HepG2 (cell line): ENCODE measurements around the gene CERS4. TPM values are rescaled to one million over a fixed set of nuclear protein-coding genes. Genes with fewer than 3 reads are reported as not detected.
"Not testable (repeated sequence)": the region's sequence is repeated elsewhere in the genome, so short reads cannot be mapped to it uniquely, and the experiment has no call there.

Experiments used
- ATAC-seq: fragments of 200-7000 bp; cut with Tn5 transposase; 3 replicates; pipeline ENCODE4 v1.9.1; 2020; ENCODE audit warnings: mild to moderate bottlenecking, moderate library complexity
- BruUV-seq: library from RNA; stranded (reverse); fragments of 400-500 nt; replicated peaks from 2 replicates; lab custom pipeline; 2021; lab: Mats Ljungman, UMichigan
- CTCF ChIA-PET: fragments of 300-600 bp; formaldehyde crosslinking; extraction: SDS; loops from one replicate; lab custom pipeline; 2021; ENCODE audit warnings: low total read pairs, inconsistent platforms, low intra/inter-chr PET ratio; lab: Yijun Ruan, JAX
- POLR2A ChIA-PET: fragments of 350-600 bp; sonication (Branson Sonifier 250); formaldehyde crosslinking; loops from one replicate; lab custom pipeline; 2020; ENCODE audit warnings: antibody characterized with exemption, inconsistent platforms; lab: Yijun Ruan, JAX
- DNase-seq: peaks from one replicate; pipeline ENCODE4 v3.0.0-alpha.2; 2015; ENCODE audit warnings: low spot score
- FAIRE-seq: peaks from 3 replicates; lab custom pipeline; 2011; peaks lifted over from hg19 to GRCh38; lab: Jason Lieb, UNC
- H2AFZ ChIP-seq: one replicate; pipeline ENCODE4 v1.6.1; 2011; ENCODE audit warnings: low read length, inconsistent platforms
- H3K27ac ChIP-seq: fragments of 300-600 bp; 3 replicates; pipeline ENCODE4 v1.8.0; 2011; ENCODE audit warnings: mixed run types, mild to moderate bottlenecking, mixed read lengths, low read length, inconsistent platforms; ENCODE audit not compliant: insufficient read depth; ENCODE audit errors: extremely low read length
- H3K27me3 ChIP-seq, 2 experiments: fragments of 200-600 bp in 1 of 2; 2 replicates in 1 of 2; 3 replicates in 1 of 2; pipeline versions ENCODE4 v1.6.0 to v1.8.0; 2011; ENCODE audit warnings: low read length in 2 of 2, mild to moderate bottlenecking in 2 of 2, moderate library complexity in 2 of 2, inconsistent platforms in 1 of 2; ENCODE audit not compliant: insufficient read depth in 2 of 2, control insufficient read depth in 1 of 2
- H3K36me3 ChIP-seq, 2 experiments: fragments of 200-600 bp in 1 of 2; replicated peaks in 1 of 2; 2 replicates in 1 of 2; 3 replicates in 1 of 2; pipeline versions ENCODE4 v1.5.1 to v1.8.0; 2011; ENCODE audit warnings: low read length in 2 of 2, inconsistent platforms in 1 of 2; ENCODE audit not compliant: insufficient read depth in 2 of 2, control insufficient read depth in 1 of 2
- H3K4me1 ChIP-seq: 2 replicates; pipeline ENCODE4 v1.5.1; 2012; ENCODE audit warnings: low read length, inconsistent platforms; ENCODE audit not compliant: insufficient read depth
- H3K4me2 ChIP-seq: 2 replicates; pipeline ENCODE4 v1.6.0; 2011; ENCODE audit warnings: low read depth, low read length, inconsistent platforms
- H3K4me3 ChIP-seq, 3 experiments: fragments of 200-600 bp in 1 of 3; sonication (generic), shearing (Covaris generic) in 1 of 3; replicated peaks in 1 of 3; 2 replicates each; pipeline ENCODE4 v1.5.1; 2011 to 2016; ENCODE audit warnings: low read length in 3 of 3, inconsistent platforms in 2 of 3, low read depth in 2 of 3, mild to moderate bottlenecking in 2 of 3, control low read depth in 1 of 3, mixed read lengths in 1 of 3; ENCODE audit not compliant: insufficient read depth in 1 of 3
- H3K79me2 ChIP-seq: one replicate; pipeline ENCODE4 v1.6.1; 2011; ENCODE audit warnings: low read length, inconsistent platforms; ENCODE audit not compliant: insufficient read depth
- H3K9ac ChIP-seq: 2 replicates; pipeline ENCODE4 v1.6.0; 2011; ENCODE audit warnings: mild to moderate bottlenecking, low read depth, low read length, inconsistent platforms; ENCODE audit not compliant: insufficient read depth
- H3K9me3 ChIP-seq: 2 replicates; pipeline ENCODE4 v1.5.1; 2012; ENCODE audit warnings: mild to moderate bottlenecking, low read length
- H4K20me1 ChIP-seq: 2 replicates; pipeline ENCODE4 v1.6.0; 2011; ENCODE audit warnings: inconsistent platforms, mild to moderate bottlenecking, low read length, moderate library complexity; ENCODE audit not compliant: insufficient read depth
- ZNF121 ChIP-seq: sonication (generic); formaldehyde crosslinking; IDR thresholded peaks from 2 replicates; pipeline ENCODE4 v1.5.0; 2020; ENCODE audit warnings: mild to moderate bottlenecking, missing genetic modification reagents
- ZNF724P ChIP-seq: sonication (generic); formaldehyde crosslinking; IDR thresholded peaks from 2 replicates; pipeline ENCODE4 v1.8.0; 2022; ENCODE audit warnings: missing genetic modification reagents, borderline replicate concordance
- WGBS: methylation state at CpG from one replicate; pipeline ENCODE4 v1.1.6; 2017; ENCODE audit warnings: low lambda C conversion rate; 5-methylcytosine and 5-hydroxymethylcytosine counted together
- in situ Hi-C: cut with HindIII; loops from 2 replicates; pipeline ENCODE4 v1.10.0; 2017; ENCODE audit warnings: low pct_unique_long_range_greater_than_20kb; ENCODE audit not compliant: extremely low pct_ligation_motif_present
- intact Hi-C: fragments of 100-400 bp; cut with micrococcal nuclease; formaldehyde crosslinking; loops from one replicate; pipeline ENCODE4 v1.10.0; 2022; ENCODE audit not compliant: unreplicated experiment
- polyA plus RNA-seq, 8 experiments: library from polyadenylated mRNA; depleted of rRNA in 3 of 8; stranded (reverse) in 7 of 8; unstranded in 1 of 8; fragments of >200 nt; fragmentation: Illumina TruSeq in 4 of 8; extraction: Trizol in 4 of 8; gene quantifications; 2 replicates each; pipeline versions ENCODE4 v1.2.1 to v1.2.3, GENCODE V29; 2011 to 2016; ENCODE audit warnings: low read depth in 4 of 8, missing spikeins in 1 of 8, mixed read lengths in 1 of 8; ENCODE audit not compliant: insufficient read depth in 1 of 8
- total RNA-seq, 5 experiments: library from RNA; depleted of rRNA; stranded (reverse); fragments of >200 nt; fragmentation: Illumina TruSeq; extraction: Trizol; gene quantifications; 2 replicates each; pipeline ENCODE4 v1.2.3, GENCODE V29; 2016; ENCODE audit warnings: low read depth in 1 of 5

CERS4 gene
- total and polyA plus RNA-seq, 2 of the 13 experiments (the other 11 are each of a cell fraction or from before 2014, with no cell fraction given) = 74.7 to 83.5 TPM

DNA sequence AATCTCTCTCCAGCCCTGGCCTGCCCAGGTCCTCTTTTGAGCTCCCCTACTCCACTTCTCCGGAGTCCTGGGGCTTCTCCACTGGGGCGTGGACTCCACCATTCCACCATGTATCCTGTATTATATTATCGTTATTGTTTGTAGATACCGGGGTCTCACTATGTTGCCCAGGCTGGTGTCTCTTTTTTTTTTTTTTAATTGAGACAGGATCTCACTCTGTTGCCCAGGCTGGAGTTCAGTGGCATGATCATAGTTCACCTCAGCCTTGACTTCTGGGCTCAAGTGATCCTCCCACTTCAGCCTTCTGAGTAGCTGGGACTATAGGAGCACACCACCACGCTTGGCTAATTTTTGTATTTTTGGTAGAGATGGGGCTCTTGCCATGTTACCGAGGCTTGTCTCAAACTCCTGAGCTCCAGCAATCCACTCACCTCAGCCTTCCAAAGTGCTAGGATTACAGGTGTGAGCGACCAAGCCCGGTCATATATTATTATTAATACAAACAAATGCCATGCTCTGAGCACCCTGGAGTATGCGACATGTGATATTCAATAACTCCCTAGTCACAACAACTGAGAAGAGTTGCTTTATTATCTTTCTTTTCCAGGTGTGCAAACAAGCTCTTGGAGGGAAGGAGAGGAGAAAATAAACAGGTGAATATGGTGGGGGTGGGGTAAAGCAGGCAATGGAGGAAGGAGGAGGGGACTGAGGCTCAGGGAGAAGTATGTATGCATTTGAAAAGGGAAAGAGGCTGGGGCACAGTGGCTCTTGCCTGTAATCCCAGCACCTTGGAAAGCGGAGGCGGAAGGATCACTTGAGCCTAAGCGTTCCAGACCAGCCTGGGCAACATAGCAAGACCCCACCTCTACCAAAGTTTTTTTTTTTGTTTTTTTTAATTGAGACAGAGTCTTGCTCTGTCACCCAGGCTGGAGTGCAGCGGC is 2.8 kb upstream of the CERS4 start:
- H4K20me1 ChIP-seq = peaks cover 16% of the 10 kb centered on the region
- H3K27me3 ChIP-seq = peaks cover 0 to 4% of the 10 kb centered on the region in 2 experiments; a peak in 1 of 5 replicates
- ATAC-seq (no peak), FAIRE-seq (no peak), DNase-seq (no peak)
- ChIA-PET CTCF (no interaction called here), POLR2A (no interaction called here)
- WGBS = 67% methylated on average over 13 of the region's 13 CpGs
- peaks cover 60% of the 10 kb centered on the region for H3K4me1 ChIP-seq
- in situ Hi-C loops (no loop called here), intact Hi-C loops (no loop called here)
- 0 out of 5 replicates have a peak, but pooled peaks cover 0 to 2% of the 10 kb centered on the region in 2 experiments for H3K36me3 ChIP-seq
- no peak overlapping the region for H3K27ac ChIP-seq
- peaks cover 18% of the 10 kb centered on the region for H3K79me2 ChIP-seq
- H3K4me2 ChIP-seq = no peak overlapping the region
- no peak overlapping the region for H2AFZ ChIP-seq
- H3K4me3 ChIP-seq = no peak overlapping the region
- peak; percentile 80 for TF ChIP-seq ZNF121 (CRISPR knock-in tag)
- no peak for TF ChIP-seq ZNF724P (CRISPR knock-in tag)
- H3K9me3 ChIP-seq = no peaks in the 10 kb centered on the region
- no TSS peak for BruUV-seq
- no peak overlapping the region for H3K9ac ChIP-seq

DNA sequence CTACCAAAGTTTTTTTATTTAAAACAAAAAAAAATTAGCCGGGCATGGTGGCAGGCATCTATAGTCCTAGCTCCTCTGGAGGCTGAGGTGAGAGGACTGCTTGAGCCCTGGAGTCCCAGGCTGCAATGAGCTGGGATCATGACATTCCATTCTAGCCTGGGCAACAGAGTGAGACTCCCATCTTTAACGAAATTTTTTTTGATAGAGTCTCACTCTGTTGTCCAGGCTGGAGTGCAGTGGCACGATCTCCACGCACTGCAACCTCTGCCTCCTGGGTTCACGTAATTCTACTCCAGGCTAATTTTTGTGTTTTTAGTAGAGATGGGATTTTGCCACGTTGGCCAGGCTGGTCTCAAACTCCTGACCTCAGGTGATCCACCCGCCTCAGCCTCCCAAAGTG is 1.8 kb upstream of the CERS4 start:
- CTCF ChIA-PET, BruUV-seq, in situ Hi-C loops, DNase-seq, H3K27me3 ChIP-seq, H3K27ac ChIP-seq, H3K9me3 ChIP-seq, H3K36me3 ChIP-seq, H2AFZ ChIP-seq, H3K4me2 ChIP-seq, ATAC-seq, FAIRE-seq, H3K9ac ChIP-seq, intact Hi-C loops, H3K4me3 ChIP-seq: not testable (repeated sequence)
- POLR2A ChIA-PET = interaction anchor here (1.1 kb wide), 1 partner anchor 12 kb away, joined by 3 read pairs; no protein-coding TSS in a partner anchor
- 73% methylated on average over 7 of the region's 7 CpGs for WGBS
- peaks cover 24% of the 10 kb centered on the region for H4K20me1 ChIP-seq
- H3K79me2 ChIP-seq = peaks cover 27% of the 10 kb centered on the region
- peaks cover 69% of the 10 kb centered on the region for H3K4me1 ChIP-seq
